ENCODE results near the gene AAMDC.
"Not testable (repeated sequence)": the region's sequence is repeated elsewhere in the genome, so short reads cannot be mapped to it uniquely, and the experiment has no call there.

Gene AAMDC

GRCh38 chr11:77819921-77820564 lies 901 bp upstream of the AAMDC start:
- no peak for TF ChIP-seq CTCF (IDR thresholded peaks at IDR 0.05; ENCODE audit: low read depth, low read length)

GRCh38 chr11:77821349-77821851 lies 456 bp downstream of the AAMDC start:
- peak overlapping the region; percentile 82 for H3K4me3 ChIP-seq (ENCODE audit: low read depth, low read length)
- no peak for TF ChIP-seq CTCF (IDR thresholded peaks at IDR 0.05; ENCODE audit: low read depth, low read length)

More at GRCh38 chr11:77819921-77820564, 901 bp upstream of the AAMDC start:
- peak overlapping the region; percentile 82 for H3K4me3 ChIP-seq (ENCODE audit: low read depth, low read length)

- H3K4me3 ChIP-seq (ENCODE audit: low read depth, low read length): peak overlapping the region; percentile 82
Measured at GRCh38 chr11:77822126-77822525, 1.2 kb downstream of the AAMDC start.

- TF ChIP-seq CTCF (IDR thresholded peaks at IDR 0.05; ENCODE audit: low read depth, low read length): no peak
- peak overlapping the region; percentile 38 for H3K4me3 ChIP-seq (ENCODE audit: low read depth, low read length)
Measured at GRCh38 chr11:77823775-77824174, 2.8 kb downstream of the AAMDC start.

GRCh38 chr11:77828926-77829325 lies 8.0 kb downstream of the AAMDC start:
- no peak for TF ChIP-seq CTCF (IDR thresholded peaks at IDR 0.05; ENCODE audit: low read depth, low read length)

GRCh38 chr11:77833302-77833701 lies 12.4 kb downstream of the AAMDC start:
- TF ChIP-seq CTCF (IDR thresholded peaks at IDR 0.05; ENCODE audit: low read depth, low read length): no peak
- no peak overlapping the region for H3K4me3 ChIP-seq (ENCODE audit: low read depth, low read length)

More at GRCh38 chr11:77828926-77829325, 8.0 kb downstream of the AAMDC start:
- no peak overlapping the region for H3K4me3 ChIP-seq (ENCODE audit: low read depth, low read length)

GRCh38 chr11:77842441-77843121 lies 21.6 kb downstream of the AAMDC start:
- no peak for TF ChIP-seq CTCF (IDR thresholded peaks at IDR 0.05; ENCODE audit: low read depth, low read length)
- no peak overlapping the region for H3K4me3 ChIP-seq (ENCODE audit: low read depth, low read length)

- H3K4me3 ChIP-seq (ENCODE audit: low read depth, low read length): not testable (repeated sequence)
Measured at GRCh38 chr11:77843700-77844099, 22.8 kb downstream of the AAMDC start.
